DMS53 (cell line): ENCODE measurements around the gene CYGB.
"Not testable (repeated sequence)": the region's sequence is repeated elsewhere in the genome, so short reads cannot be mapped to it uniquely, and the experiment has no call there.

Experiments used
- DNase-seq: peaks from one replicate; lab custom pipeline; 2025; lab: John Stamatoyannopoulos, UW

Gene CYGB

GRCh38 chr17:76538281-76538931 is 897 bp upstream of the CYGB start:
- no peak for DNase-seq

DNA sequence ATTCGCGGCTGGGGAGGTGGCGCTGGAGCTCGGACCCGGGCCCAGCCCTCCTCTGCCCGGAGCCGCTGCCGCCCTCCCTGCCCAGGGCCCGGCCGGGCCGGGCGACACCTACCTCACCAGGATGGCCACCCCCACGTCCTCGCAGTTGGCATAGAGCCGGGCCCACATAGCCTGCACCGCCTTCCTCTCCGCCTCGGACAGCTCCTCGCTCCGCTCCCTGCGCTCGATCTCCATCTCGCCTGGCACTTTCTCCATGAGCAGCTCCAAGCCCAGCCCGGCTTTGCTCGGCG is 276 bp downstream of the CYGB start:
- peak; percentile 40 for DNase-seq

- no peak for DNase-seq
These were observed 810 bp downstream of the CYGB start for GRCh38 chr17:76536511-76537287.

- no peak for DNase-seq
These were observed 1.6 kb downstream of the CYGB start for GRCh38 chr17:76535788-76536510.

DNA sequence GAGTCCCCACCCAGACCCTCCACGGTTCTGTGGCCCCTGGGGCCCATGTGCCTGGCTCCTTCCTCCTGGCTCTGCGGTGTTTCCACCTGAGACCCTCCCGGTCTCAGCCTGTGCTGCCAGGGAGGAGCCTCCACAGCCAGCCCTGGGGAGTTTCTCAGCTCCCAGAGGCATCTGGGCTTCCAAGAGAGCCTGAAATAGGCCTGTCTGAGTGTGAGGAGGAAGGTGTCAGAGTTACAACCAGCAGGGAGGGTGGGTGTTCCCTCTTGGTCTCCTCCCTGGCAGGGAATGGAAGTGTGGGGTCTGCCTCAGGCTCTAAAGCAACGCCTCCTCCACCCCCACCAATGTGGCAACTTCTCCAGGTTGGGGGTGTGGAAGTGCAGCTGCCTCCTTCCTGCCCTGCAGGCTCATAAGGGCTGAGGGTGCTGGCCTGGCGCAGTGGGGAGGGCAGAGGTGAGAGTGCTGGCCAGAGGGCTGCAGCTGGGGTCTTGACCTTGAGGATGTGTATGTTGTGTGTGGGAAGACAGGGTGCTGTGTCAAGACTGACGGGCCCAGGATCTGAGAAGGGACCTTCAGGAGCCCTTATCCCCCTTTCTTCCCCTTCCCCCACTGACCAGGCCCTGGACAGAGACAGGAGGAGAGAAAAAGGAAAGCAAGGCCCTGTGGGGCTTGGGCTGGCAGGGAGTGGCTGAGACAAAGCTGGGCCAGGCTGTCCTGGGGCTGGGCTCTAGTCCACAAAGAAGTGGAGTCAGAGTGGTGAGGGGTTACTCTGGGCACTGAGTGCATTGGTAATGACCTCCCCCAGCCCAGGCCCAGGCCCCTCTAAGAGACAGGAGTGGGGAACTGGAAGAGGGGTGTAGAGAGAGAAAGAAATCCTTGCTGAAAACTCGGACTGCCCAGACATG is 2.4 kb downstream of the CYGB start:
- no peak for DNase-seq

GRCh38 chr17:76533640-76534359 is 3.7 kb downstream of the CYGB start:
- not testable (repeated sequence) for DNase-seq

- no peak for DNase-seq
These were observed 5.3 kb downstream of the CYGB start for GRCh38 chr17:76532072-76532651.

- no peak for DNase-seq
These were observed 5.9 kb downstream of the CYGB start for GRCh38 chr17:76531486-76532038.

DNA sequence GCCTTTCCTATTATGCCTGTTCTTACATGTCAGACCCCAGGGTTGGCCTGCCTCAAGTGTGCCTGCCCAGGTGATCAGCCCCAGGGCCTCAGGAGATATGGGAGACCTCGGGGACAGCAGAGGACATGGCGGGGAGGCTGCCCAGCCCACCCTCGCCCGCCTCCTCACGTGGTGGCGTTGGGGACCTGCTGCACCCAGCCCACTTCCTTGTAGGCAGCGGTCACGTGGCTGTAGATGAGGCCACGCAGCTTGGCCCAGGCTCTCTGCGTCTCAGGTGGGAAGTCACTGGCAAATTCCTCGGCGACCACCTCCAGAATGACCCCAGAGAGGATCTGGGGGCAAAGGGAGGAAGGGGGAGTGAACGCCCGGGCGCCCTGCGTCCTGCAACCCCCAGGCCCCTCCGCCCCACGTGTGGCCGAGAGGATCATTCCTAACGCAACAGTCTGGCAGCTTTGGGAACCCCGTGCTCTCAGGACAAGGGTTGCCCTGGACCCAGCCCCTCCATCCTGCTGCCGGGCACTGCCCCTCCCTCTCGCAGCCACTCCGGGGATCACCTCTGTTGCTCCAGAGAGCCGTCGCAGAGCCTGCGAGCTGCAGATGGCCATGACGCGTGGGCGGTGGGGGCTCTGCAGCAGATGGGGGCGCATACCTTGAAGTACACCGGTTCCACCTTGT is 6.6 kb downstream of the CYGB start:
- no peak for DNase-seq

DNA sequence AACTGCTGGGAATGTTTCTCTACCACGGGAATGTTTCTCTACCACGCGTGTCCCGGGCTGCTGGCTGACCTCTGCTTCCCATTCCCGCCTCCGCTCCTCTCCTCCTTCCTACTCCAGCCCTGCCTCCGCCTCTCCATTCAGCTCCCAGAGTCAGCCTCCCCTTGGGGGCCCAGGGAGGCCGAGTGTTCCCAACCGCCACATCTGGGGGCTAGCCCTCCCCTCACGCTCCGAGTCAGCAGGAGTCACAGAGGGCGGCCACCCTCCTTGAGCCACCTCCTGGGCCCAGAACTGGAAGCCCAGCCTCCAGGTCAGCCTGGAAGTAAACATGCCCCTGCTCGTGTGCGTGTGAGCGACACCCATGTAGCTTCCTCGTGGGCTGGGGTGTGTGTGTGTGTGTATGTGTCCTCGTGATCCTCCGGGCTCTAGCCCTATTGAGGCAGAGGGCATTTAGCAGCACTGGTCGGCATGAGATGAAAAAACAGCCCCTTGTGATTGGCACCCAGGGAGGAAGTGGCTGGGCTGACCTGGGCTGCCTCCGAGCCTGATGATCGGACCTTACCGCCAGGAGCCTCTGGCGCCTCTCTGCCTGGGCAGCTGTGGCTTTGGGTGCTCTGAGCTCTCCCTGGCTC is 7.3 kb downstream of the CYGB start:
- no peak for DNase-seq

GRCh38 chr17:76529224-76530094 is 8.1 kb downstream of the CYGB start:
- DNase-seq: peak; percentile 28

DNA sequence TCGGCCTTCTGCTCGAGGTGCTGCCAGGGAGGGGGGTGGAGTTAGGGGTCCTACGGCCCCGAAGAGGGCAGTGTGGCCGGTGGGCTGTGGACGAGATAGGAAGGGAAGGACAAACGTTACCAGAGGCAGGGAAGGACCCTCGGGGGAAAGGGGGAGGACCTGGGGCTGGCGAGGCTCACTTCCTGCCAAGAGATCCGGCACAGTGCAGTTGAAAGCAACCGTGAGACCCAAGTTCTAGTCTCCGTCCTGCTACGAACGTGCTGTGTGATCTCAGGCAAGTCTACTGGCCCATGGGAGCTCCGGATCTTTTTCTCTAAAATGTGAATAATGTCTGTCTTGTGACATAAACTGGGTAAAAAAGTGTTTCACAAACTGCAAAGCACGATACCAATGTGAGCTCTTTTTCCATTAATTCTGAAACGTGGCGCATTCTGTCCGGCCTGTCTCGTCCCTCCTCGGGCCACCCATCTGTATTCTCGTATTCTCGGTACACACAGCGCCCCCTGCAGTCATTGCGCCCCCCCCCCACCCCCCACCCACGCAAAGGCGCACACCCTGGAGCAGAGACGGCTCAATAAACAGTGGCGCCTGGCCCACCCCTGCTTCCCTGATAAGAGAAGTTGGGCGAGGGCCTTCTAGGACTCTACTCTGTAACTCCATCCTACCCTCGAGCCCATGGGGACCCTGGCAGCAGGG is 8.8 kb downstream of the CYGB start:
- no peak for DNase-seq

DNA sequence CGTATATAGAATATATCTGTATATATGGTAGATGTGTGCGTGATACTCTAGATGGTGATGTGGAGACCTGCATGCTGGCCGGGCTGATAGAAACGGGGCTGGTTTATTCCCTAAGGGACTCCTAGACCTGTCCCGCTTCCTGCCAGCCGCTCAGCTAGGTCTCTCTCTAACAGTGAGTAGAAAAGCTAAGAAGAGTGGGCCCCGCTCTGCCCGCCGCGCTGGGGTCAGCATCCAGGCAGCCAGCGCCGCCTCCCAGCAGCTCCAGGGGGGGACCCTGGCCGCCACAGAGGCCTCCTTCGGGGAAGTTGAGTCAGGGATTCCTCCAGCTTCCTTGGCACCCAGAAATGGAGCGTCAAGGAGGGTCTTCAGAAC is 9.4 kb downstream of the CYGB start:
- DNase-seq: peak; percentile 59

DNA sequence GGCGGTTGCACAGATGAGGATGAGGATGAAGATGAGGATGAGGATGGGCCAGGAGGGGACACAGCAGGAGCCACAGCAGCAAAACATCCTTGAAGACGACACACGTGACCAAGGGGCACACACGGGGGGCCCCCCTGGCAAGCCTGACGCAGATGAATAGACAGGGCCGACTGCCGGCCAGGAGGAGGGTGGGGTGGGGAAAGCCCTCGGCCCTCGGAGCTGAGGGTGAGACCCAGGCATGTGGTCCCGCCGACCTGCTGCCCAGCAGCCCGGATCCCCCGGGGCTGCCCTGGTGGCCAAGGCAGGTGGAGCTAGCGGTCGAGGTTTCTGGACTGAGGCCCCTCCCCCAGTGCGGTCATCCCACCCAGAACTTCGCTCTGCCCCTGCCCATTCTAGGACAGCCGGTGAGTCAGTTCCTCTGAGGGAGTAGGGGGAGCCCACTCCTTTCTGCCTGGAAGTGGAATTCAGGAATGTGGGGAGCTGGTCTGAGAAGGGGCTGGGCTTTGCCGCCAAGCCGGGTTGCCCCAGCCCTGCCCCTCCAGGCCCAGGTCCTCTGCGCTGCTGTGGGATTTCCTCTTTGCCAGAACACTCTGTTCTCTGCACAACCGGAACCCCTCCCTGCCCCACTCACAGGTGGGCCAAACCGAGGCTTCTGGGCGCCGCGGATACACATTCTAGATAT is 9.9 kb downstream of the CYGB start:
- DNase-seq: peak; percentile 64

- DNase-seq: peak; percentile 41
These were observed 10.5 kb downstream of the CYGB start for GRCh38 chr17:76527016-76527415.

DNA sequence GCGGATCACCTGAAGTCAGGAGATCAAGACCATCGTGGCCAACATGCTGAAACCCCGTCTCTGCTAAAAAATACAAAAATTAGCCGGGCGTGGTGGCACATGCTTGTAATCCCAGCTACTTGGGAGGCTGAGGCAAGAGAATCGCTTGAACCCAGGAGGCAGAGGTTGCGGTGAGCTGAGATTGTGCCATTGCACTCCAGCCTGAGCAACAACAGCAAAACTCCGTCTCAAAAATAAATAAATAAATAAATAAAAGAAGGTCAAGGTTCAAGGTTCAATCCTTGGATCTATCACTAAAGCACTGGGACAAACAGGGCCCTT is 12.0 kb downstream of the CYGB start:
- not testable (repeated sequence) for DNase-seq

DNA sequence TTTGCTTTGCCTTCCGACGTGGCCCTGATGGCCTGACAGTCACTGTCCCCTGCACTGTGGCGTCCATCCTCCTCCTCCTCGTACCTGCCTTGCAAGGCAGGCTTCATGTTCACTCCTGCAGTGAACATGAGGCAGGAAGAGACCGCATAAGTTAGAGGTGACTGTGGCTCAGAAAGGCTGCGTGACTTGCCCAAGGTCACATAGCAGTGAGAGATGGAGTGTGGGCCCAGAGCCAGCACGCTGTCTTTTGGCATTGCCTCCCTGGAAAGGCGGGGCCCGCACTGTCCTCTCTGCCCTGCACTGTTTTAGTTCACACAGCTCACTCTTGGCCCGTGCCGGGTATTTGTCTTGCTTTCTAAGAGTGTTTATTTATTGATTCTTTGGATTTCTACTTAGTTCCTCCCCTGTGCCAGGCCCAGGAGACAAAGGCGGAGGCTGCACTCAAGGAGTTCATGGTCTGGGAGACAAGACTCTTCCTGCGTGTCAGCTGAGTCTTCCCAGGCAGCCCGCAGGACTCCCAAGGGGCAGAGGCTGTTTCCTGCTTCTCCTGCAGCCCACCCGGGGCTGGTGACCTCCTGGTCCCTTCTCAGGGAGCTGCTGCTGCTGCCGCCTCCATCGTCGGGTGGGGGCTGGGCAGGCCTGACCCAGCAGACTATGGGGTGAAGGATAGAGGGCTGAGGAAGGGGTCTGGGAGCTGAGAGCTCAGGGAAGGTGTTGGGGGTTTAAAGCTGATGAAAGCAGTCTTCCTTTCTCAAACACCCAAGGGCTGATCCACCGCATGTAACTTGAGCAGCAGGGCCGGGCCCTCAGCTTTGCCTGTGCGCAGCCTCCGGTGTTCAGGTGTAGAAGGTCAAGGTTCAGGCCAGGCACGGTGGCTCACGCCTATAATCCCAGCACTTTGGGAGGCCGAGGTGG is 12.7 kb downstream of the CYGB start:
- no peak for DNase-seq
